Right cardiac atrium (tissue), 5 donors: Measurements from ENCODE around the gene RBBP8NL. TPM values are rescaled to one million over a fixed set of nuclear protein-coding genes. Genes with fewer than 3 reads are reported as not detected.

Experiments used
- ATAC-seq, 2 donors: fragments of 200-7000 bp; cut with Tn5 transposase; one replicate each; pipeline versions ENCODE4 v1.8.0 to v1.9.1; 2020; ENCODE audit warnings: moderate library complexity in 2 of 2, mild to moderate bottlenecking in 1 of 2
- DNase-seq, 3 donors: peaks; one replicate each; pipeline ENCODE4 v3.0.0-alpha.2; 2020
- H3K27ac ChIP-seq: one replicate; pipeline ENCODE4 v1.5.1; 2013; ENCODE audit warnings: mild to moderate bottlenecking, low read length, control low read depth, moderate library complexity
- H3K27me3 ChIP-seq: one replicate; pipeline ENCODE4 v1.6.1; 2013; ENCODE audit not compliant: control insufficient read depth, insufficient read depth
- H3K4me1 ChIP-seq: one replicate; pipeline ENCODE4 v1.6.1; 2013; ENCODE audit warnings: low read length; ENCODE audit not compliant: control insufficient read depth, insufficient read depth
- H3K4me3 ChIP-seq: one replicate; pipeline ENCODE4 v1.5.1; 2013; ENCODE audit warnings: low read length, control low read depth
- H3K9me3 ChIP-seq: one replicate; pipeline ENCODE4 v1.6.1; 2013; ENCODE audit warnings: low read length; ENCODE audit not compliant: control insufficient read depth
- WGBS: extraction: QIAGEN DNeasy Blood & Tissue Kit; methylation state at CpG from one replicate; pipeline ENCODE4 v1.1.7; 2013; 5-methylcytosine and 5-hydroxymethylcytosine counted together
- intact Hi-C, 4 donors: fragments of 100-400 bp; cut with DNase I; formaldehyde crosslinking; loops; one replicate each; pipeline versions ENCODE4 v1.11.0 to v1.14.0; 2022 to 2023
- polyA plus RNA-seq: library from polyadenylated mRNA; stranded (reverse); fragments of 200-250 nt; gene quantifications from one replicate; pipeline ENCODE4 v1.2.3, GENCODE V29; 2013
- total RNA-seq, 4 donors: library from RNA; stranded (reverse); fragmentation: NEBNext Ultra II Directional; extraction: Animal tissue kit (Norgen Biotek cat#: 25700); gene quantifications; one replicate each; pipeline ENCODE4 v1.2.1, GENCODE V29; 2021
- donor health status: healthy with polysubstance abuse.
- donor health status: DM: no; HTN: yes; CAD: no.
- donor health status: DM: no; HTN: no; CAD: no.
- donor health status: DM: no; HTN: yes; CAD: no; lungs with severe emphysema.
- donor health status: DM: yes; HTN: yes; CAD: no.

RBBP8NL gene
- total and polyA plus RNA-seq, 5 donors: not detected

DNA sequence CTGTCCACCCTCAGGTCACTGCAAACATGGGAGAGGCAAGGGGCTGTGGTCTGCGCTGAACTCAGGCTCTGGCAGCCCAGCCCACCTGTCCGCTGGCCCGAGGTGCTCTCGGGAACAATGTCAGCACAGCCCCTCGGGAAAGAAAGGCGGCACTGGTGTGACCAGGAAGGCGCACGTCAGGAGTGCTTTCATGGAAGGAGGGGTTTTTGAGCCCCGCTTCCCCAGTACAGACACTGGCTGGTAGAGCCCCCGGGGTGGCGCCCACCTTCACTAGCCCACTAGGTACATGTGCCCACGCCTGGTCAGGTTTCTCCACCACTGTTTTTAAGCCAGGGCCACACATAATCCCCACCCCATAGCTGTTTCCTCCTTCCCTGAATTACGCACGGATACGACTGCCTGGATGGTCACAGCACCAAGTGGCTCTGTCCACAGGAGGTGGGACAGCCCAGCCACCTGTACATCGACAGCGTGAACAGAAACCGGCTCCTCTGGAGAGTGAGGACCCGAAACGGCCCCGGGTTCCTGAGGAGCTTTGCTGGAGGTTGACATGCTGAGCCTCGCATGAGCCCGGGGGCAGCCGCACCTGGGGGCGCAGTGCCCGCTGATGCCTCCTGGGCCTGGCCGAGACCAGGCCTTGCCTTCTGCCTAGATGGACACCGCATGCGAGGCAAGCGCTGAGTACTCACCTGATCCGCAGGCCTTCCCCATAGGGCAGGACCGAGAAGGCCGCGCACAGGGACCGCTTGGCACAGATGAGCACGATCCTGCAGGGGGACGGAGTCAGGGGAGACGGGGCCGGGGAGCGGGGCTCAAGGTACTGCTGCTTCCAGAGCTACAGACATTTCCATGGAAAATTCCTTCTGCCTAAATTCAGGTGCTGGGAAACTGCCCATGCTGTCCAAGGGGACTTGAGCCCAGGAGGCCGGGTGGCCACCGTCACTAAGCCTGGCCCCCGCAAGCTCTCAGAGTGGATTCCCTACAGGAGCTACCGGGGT, 32.8 kb downstream of the RBBP8NL start:
- Histone ChIP-seq H3K27ac (no peak overlapping the region), H3K4me3 (no peak overlapping the region), H3K27me3 (no peaks in the 10 kb centered on the region), H3K4me1 (no peaks in the 10 kb centered on the region), H3K9me3 (no peaks in the 10 kb centered on the region)
- DNase-seq (no peak), ATAC-seq (no peak)
- intact Hi-C loops: no loop called here
- WGBS: 94% methylated on average over 44 of the region's 44 CpGs

DNA sequence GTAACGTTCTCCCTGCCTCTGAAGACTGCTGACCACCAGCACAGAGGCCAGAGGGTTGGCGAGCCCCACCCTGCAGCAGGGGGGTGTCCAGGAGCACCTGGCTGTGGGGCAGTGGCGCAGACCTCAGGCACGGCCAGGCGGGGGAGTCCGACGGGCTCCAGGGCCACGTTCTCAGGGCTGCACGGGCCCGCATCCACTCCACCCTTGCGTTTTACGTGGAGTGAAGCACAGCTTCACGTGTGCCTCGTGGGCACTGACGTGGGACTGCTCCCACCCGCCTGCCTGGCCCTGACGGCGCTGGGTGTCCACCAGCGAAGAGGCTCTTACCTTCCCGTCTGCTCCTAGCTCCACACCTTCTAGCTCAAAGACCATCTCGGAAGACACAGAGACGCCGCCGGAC, 33.5 kb downstream of the RBBP8NL start:
- intact Hi-C loops: no loop called here
- DNase-seq: no peak
- no peak for ATAC-seq
- H3K27me3 ChIP-seq: no peaks in the 10 kb centered on the region
- no peak overlapping the region for H3K4me3 ChIP-seq
- no peaks in the 10 kb centered on the region for H3K4me1 ChIP-seq
- WGBS: 90% methylated on average over 24 of the region's 24 CpGs
- no peaks in the 10 kb centered on the region for H3K9me3 ChIP-seq
- no peak overlapping the region for H3K27ac ChIP-seq

DNA sequence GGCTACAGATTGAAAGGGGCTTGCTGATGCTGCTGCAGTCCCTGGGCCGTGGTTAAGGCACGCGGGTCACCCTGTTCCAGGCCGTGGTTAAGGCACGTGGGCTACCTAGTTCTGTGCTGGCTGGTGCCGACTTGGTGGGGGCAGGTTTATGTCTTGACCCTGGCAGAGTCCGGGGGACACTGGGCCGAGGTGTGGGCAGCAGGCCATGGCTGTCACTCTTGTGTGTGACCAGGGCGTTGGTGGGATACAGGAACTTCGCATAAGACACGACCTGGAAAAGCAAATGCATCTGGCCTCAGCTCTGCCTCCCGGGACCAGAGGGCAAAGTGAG, 34.0 kb downstream of the RBBP8NL start:
- H3K27ac ChIP-seq: no peak overlapping the region
- WGBS: 80% methylated on average over 12 of the region's 12 CpGs
- DNase-seq (no peak), ATAC-seq (no peak)
- no peaks in the 10 kb centered on the region for H3K9me3 ChIP-seq
- intact Hi-C loops: no loop called here
- no peak overlapping the region for H3K4me3 ChIP-seq
- H3K27me3 ChIP-seq: no peaks in the 10 kb centered on the region
- H3K4me1 ChIP-seq: no peaks in the 10 kb centered on the region

DNA sequence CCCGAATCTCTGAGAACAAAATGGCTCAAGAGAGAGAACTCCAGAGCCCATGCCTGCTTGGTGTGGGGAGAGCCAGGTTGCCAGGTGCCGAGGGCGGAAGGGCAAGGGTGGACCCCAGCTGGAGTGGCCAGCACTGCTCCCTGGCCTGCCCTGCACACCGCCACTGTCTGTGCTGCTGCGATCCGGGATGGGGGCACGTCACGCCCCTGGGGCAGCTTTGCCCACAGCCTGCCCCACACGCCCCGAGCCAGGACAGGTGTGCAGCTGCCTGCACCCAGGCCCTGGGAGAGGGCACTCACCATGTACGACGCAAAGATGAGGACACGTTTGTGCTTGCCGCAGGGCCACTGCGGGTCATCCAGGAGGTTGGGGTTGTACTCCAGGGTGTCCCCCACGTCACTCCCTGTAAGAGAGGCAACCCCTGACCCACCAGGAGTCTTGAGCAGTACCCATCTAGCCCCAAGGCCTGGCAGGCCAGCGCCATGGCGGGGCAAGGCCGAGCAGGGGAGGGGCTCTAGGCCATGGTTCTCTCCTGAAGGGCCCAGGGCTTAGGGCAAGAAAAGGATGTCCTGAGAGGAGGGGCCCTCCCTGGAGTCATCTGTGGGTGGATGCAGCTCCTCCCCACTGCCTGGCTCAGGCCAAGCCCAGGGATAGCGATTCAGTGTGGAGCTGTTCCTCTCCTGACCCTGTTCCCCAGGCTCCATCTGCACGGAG, 34.6 kb downstream of the RBBP8NL start:
- no peaks in the 10 kb centered on the region for H3K27me3 ChIP-seq
- no peak overlapping the region for H3K27ac ChIP-seq
- H3K9me3 ChIP-seq: no peaks in the 10 kb centered on the region
- ATAC-seq (peak in 1 of 2 donors; percentile 3), DNase-seq (no peak)
- WGBS: 88% methylated on average over 21 of the region's 21 CpGs
- H3K4me1 ChIP-seq: peaks cover 2% of the 10 kb centered on the region
- H3K4me3 ChIP-seq: no peak overlapping the region
- intact Hi-C loops: no loop called here

DNA sequence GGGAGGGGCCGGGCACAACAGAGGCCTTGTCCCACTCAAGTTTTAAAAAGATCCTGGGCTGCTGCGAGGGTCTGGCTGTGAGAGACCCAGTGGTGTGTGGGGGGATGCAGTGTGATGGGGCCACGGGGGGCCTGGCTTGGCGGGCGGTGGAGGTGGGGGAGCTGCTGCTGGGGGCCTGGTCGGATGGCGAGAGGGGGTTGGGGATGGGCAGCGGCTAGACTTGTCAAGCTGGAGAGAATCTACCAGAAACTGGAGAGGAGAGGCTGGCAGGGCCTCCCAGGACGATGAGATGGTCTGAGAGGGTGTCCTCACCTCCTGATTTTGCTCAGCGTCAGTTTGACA, 35.3 kb downstream of the RBBP8NL start:
- ATAC-seq: no peak
- 82% methylated on average over 10 of the region's 10 CpGs for WGBS
- H3K27ac ChIP-seq: no peak overlapping the region
- H3K4me1 ChIP-seq: peaks cover 6% of the 10 kb centered on the region
- no peaks in the 10 kb centered on the region for H3K9me3 ChIP-seq
- no peak overlapping the region for H3K4me3 ChIP-seq
- intact Hi-C loops: no loop called here
- no peak for DNase-seq
- H3K27me3 ChIP-seq: no peaks in the 10 kb centered on the region

DNA sequence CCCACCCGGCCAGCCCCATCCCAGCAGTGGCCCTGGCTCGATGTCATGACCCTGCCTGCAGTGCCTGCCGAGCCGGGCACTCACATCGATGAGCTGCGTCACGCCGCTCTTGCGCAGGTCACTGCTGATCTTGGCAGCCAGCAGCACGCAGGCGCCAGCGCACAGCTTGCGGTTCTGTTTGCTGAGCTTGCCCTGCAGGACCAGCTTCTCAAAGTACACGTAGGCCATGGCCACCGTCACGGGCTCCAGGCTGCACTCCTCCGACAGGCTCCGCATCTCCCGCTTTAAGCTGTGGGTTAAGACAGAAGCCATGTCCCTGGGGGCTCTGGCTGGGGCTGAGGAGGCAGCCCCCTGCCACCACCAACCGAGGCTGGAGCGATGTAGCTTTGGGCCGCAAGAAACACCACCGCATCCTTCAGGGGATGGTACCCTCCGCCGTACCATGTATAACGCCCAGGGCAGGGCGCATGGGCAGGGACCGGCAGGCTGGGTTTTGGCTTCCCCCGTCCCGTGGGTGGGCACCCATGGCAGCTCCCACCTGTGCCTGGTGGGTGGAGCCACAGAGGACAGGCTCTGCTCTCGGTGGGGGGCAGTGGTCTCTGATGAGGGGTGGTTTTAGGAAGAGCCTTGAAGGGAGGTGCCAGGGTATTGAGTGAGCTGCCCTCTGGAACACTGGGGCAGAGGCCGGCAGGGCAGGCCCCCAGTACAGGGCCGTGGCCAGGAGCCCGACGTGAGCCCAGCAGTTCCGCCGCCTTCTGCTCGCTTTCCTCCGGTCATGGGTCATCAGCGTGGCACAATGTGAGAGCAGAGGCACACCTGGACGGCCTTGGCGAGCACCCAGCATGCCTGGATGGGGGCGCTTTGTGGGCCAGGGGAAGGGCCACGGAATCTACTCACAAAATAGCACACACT, 35.9 kb downstream of the RBBP8NL start:
- Histone ChIP-seq H3K27me3 (no peaks in the 10 kb centered on the region), H3K9me3 (no peaks in the 10 kb centered on the region), H3K4me3 (no peak overlapping the region), H3K4me1 (peaks cover 6% of the 10 kb centered on the region), H3K27ac (no peak overlapping the region)
- 88% methylated on average over 44 of the region's 44 CpGs for WGBS
- intact Hi-C loops: no loop called here
- no peak for ATAC-seq
- DNase-seq: no peak

DNA sequence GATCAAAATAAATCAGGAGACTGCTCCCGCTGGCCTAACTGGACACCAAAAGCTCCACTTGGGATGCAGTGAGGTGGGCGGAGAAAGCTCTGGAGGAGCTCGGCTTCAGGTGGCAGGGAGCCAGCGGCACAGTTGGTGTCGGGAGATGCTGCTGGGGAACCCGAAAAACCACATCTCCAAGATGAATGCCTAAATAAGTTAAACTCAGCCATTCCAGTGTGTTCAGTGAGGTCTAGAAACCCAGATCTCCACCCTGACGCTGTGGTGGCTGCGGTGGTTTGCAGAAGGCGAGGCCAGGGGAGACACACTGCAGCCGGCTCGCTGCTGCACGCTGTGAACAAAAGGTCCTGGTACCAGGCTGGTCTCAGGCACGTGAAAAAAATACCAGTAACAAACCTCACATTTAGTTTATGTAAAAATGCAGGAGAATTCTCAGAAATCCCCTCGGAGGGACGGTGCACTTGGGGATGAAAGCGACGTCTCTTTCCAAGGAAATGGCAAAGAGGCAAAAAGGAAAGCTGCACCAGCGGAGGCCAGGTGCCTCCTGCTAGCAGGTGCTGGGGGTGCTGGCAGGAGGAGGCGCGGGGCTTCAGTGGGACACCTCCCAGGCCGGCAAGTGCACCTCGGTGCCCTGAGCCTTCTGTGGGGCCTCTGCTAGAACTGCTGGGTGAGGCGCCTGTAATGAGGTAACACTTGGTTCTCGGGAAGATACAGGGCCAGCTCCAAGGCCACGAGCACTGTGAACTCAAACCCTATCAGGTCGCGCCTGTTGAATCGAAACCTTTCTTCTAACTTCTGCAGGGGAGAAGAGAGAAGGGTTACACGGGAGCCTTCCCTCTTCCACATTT, 36.8 kb downstream of the RBBP8NL start:
- no peak for ATAC-seq
- DNase-seq: no peak
- peaks cover 8% of the 10 kb centered on the region for H3K4me1 ChIP-seq
- H3K27ac ChIP-seq: no peak overlapping the region
- H3K9me3 ChIP-seq: no peaks in the 10 kb centered on the region
- WGBS: 80% methylated on average over 29 of the region's 29 CpGs
- H3K4me3 ChIP-seq: no peak overlapping the region
- H3K27me3 ChIP-seq: no peaks in the 10 kb centered on the region
- intact Hi-C loops: no loop called here

DNA sequence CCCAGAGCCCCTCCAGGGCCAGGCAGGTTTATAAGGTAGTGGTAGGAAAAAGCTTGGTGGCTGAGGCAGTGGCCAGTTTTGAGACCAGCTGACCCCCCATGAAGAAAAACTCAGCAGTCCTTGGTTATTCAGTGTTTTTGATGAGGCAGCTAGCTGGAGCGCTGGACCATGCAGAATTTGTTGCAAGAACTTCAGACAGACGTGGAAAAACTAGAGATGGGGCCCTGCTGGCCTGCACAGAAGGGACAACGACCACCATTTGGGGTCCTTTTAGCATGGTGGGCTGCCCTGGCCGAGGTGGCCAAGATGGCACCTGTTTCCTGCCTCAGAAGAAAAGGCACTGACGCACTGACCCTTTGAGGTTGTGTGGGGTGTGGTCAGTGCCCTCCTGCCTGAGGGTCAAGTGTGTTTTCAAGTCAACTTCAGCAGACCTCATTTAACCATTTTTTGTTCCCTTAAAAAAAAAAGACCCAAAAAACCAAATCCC, 37.7 kb downstream of the RBBP8NL start:
- H3K4me3 ChIP-seq: no peak overlapping the region
- peaks cover 8% of the 10 kb centered on the region for H3K4me1 ChIP-seq
- H3K27me3 ChIP-seq: no peaks in the 10 kb centered on the region
- WGBS: 80% methylated on average over 5 of the region's 5 CpGs
- no peaks in the 10 kb centered on the region for H3K9me3 ChIP-seq
- no peak for ATAC-seq
- no peak for DNase-seq
- no peak overlapping the region for H3K27ac ChIP-seq
- intact Hi-C loops: loop anchor here in 3 of 4 donors (5.0 to 10.0 kb wide), 3 partner anchors 92 to 375 kb away; partner anchors contain the start of gene MTG2 (in 1 of the 3)

DNA sequence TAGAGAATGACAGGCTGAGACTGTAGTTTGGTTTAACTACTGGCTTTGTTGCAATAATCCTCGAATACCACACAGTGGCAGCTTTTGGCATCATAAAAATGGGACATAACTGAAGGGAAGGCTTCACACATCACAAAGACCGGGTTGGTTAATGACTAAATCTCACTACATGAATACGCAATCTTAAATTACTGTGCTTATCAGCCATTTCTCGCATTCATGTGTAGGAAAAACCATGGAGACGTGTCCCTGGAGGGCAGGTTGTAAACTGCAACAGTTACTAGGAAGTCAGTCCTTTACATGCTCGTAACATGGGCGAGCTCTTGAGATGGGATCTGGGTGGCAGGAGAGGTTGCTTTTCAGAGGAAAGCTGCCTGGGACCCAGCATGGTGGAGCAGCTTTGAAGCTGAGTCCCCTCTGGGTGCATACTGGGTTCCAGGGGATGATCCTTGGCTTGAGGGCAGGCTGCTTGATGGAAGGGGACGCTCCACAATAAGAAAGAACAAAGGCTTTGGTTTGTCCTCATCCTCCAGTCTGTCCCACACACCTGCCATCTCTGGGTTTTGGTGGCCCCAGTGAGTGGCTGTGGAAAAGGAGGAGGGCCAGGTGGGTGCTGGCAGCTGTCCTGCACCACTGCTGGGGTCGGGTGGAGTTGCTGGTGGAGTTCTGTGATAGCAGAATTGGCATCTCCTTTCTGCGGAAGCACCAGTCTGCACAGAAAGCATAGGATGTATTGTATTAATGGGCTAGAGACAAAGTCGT, 38.3 kb downstream of the RBBP8NL start:
- no peak for DNase-seq
- no peaks in the 10 kb centered on the region for H3K9me3 ChIP-seq
- intact Hi-C loops: loop anchor here in 3 of 4 donors (5.0 to 10.0 kb wide), 3 partner anchors 92 to 374 kb away; partner anchors contain the start of gene MTG2 (in 1 of the 3)
- no peak overlapping the region for H3K4me3 ChIP-seq
- H3K4me1 ChIP-seq: peaks cover 8% of the 10 kb centered on the region
- H3K27ac ChIP-seq: no peak overlapping the region
- WGBS: 79% methylated on average over 11 of the region's 11 CpGs
- H3K27me3 ChIP-seq: no peaks in the 10 kb centered on the region
- no peak for ATAC-seq
